ENCODE data around the gene PHC1. TPM values are rescaled to one million over a fixed set of nuclear protein-coding genes. Genes with fewer than 3 reads are reported as not detected.

Gene PHC1
- total RNA-seq, 2 donors from 2014 or later, result 50.1 to 55.9 TPM

GRCh38 chr12:8871068-8871467 lies 43.2 kb upstream of the PHC1 start:
- Histone ChIP-seq H3K4me3 (no peak overlapping the region), H3K27me3 (replicated peaks; ENCODE audit: insufficient read depth) (no peaks in the 10 kb centered on the region), H3K4me1 (ENCODE audit: control insufficient read depth in 1 of 2, low read depth in 2 of 2) (no peaks in the 10 kb centered on the region), H3K9me3 (no peaks in the 10 kb centered on the region), H3K36me3 (no peaks in the 10 kb centered on the region), H3K27ac (no peak overlapping the region)
- DNase-seq (ENCODE audit: low spot score), result no peak
- no peak for TF ChIP-seq CTCF (IDR thresholded peaks at IDR 0.05)
- no peak for ATAC-seq (ENCODE audit: insufficient number of reproducible peaks, low FRiP score, low read depth)

GRCh38 chr12:8876887-8877286 lies 37.4 kb upstream of the PHC1 start:
- Histone ChIP-seq H3K27ac (no peak overlapping the region), H3K9me3 (no peaks in the 10 kb centered on the region), H3K36me3 (no peaks in the 10 kb centered on the region), H3K4me1 (ENCODE audit: control insufficient read depth in 1 of 2, low read depth in 2 of 2) (no peaks in the 10 kb centered on the region), H3K27me3 (replicated peaks; ENCODE audit: insufficient read depth) (no peaks in the 10 kb centered on the region), H3K4me3 (no peak overlapping the region)
- DNase-seq (ENCODE audit: low spot score) (no peak), ATAC-seq (ENCODE audit: insufficient number of reproducible peaks, low FRiP score, low read depth) (no peak)
- TF ChIP-seq CTCF (IDR thresholded peaks at IDR 0.05), result no peak

- no peak overlapping the region for H3K4me3 ChIP-seq
- H3K4me1 ChIP-seq (ENCODE audit: control insufficient read depth in 1 of 2, low read depth in 2 of 2), result no peaks in the 10 kb centered on the region
- H3K27me3 ChIP-seq (replicated peaks; ENCODE audit: insufficient read depth), result no peaks in the 10 kb centered on the region
- TF ChIP-seq CTCF (IDR thresholded peaks at IDR 0.05), result no peak
- H3K27ac ChIP-seq, result no peak overlapping the region
- no peaks in the 10 kb centered on the region for H3K9me3 ChIP-seq
- DNase-seq (ENCODE audit: low spot score), result no peak
- no peak for ATAC-seq (ENCODE audit: insufficient number of reproducible peaks, low FRiP score, low read depth)
- no peaks in the 10 kb centered on the region for H3K36me3 ChIP-seq
Measured at GRCh38 chr12:8886502-8887284, 27.6 kb upstream of the PHC1 start.

- DNase-seq (ENCODE audit: low spot score), result no peak
Measured at GRCh38 chr12:8887285-8887715, 27.0 kb upstream of the PHC1 start.

More at GRCh38 chr12:8887285-8887715, 27.0 kb upstream of the PHC1 start:
- Histone ChIP-seq H3K4me3 (no peak overlapping the region), H3K36me3 (no peaks in the 10 kb centered on the region), H3K27me3 (replicated peaks; ENCODE audit: insufficient read depth) (no peaks in the 10 kb centered on the region), H3K27ac (no peak overlapping the region), H3K4me1 (ENCODE audit: control insufficient read depth in 1 of 2, low read depth in 2 of 2) (no peaks in the 10 kb centered on the region), H3K9me3 (no peaks in the 10 kb centered on the region)
- no peak for ATAC-seq (ENCODE audit: insufficient number of reproducible peaks, low FRiP score, low read depth)
- TF ChIP-seq CTCF (IDR thresholded peaks at IDR 0.05), result no peak
